ENCODE data around the gene SLC5A2. TPM values are rescaled to one million over a fixed set of nuclear protein-coding genes. Genes with fewer than 3 reads are reported as not detected.
A peak's percentile ranks its signal among the peaks of the same experiment; 100 is the strongest.
"Not testable (repeated sequence)": the region's sequence is repeated elsewhere in the genome, so short reads cannot be mapped to it uniquely, and the experiment has no call there.

Gene SLC5A2
- total RNA-seq, 1 donor from 2014 or later, result not detected

DNA sequence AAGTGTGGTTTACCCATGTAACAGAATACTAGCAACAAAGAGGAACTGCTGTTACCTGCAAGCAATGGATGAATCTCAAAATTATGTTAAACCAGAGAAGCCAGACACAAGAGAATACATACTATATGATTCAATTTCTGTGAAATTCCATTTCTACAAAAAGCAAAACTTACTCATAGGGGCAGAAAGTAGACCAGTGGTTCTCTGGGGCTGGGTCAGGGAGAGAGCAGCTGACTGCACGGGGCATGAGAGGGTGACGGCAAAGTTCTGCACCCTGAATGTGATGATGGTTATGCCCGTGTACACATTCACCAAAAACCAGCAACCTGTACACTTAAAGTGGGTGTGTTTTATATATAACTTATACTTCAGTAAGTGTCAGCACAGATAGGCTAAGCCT is 43.4 kb upstream of the SLC5A2 start:
- Mint-ChIP-seq H3K27me3 (ENCODE audit: unreplicated experiment) (peaks cover 4% of the 10 kb centered on the region), H3K27ac (ENCODE audit: unreplicated experiment) (no peak overlapping the region), H3K4me1 (ENCODE audit: low read depth, unreplicated experiment) (no peaks in the 10 kb centered on the region), H3K36me3 (ENCODE audit: unreplicated experiment) (no peaks in the 10 kb centered on the region), H3K9me3 (ENCODE audit: unreplicated experiment) (peaks cover 8% of the 10 kb centered on the region), H3K4me3 (ENCODE audit: unreplicated experiment) (no peak overlapping the region)
- TF ChIP-seq, protein P1, sequence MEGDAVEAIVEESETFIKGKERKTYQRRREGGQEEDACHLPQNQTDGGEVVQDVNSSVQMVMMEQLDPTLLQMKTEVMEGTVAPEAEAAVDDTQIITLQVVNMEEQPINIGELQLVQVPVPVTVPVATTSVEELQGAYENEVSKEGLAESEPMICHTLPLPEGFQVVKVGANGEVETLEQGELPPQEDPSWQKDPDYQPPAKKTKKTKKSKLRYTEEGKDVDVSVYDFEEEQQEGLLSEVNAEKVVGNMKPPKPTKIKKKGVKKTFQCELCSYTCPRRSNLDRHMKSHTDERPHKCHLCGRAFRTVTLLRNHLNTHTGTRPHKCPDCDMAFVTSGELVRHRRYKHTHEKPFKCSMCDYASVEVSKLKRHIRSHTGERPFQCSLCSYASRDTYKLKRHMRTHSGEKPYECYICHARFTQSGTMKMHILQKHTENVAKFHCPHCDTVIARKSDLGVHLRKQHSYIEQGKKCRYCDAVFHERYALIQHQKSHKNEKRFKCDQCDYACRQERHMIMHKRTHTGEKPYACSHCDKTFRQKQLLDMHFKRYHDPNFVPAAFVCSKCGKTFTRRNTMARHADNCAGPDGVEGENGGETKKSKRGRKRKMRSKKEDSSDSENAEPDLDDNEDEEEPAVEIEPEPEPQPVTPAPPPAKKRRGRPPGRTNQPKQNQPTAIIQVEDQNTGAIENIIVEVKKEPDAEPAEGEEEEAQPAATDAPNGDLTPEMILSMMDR (IDR thresholded peaks at IDR 0.05; ENCODE audit: partially characterized antibody, unreplicated experiment), result no peak
- DNase-seq, result no peak

DNA sequence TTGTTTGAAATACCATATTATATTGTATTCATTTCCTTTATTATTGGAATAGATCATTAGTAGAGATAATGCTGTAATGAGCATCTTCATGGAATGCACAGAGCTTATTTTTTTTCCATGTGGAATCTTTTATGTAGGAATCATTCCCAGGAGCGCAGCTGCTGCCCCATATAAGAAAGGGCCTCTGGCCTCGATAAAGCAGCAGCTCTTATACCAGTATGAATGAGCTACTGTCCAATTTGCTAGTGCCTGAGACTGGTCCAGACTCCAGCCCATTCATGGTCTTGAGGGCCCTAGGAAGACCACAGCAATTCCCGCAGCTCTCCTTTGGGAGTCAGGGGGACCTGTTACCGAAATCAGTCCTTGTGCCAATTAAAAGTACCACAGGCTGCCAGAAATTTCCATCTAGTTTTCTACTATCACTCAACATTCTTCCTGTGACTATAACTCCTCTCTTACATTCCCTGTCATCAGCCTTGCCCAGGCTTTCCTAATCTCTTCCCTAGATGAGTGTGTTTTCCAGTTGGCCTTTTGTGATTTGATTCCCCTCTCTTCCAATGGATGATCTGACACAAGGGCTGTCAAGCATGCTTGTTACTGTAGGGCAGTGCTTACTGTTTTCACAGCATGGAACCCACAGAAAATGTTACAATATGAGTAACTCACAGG is 42.3 kb upstream of the SLC5A2 start:
- TF ChIP-seq, protein P1 (IDR thresholded peaks at IDR 0.05; ENCODE audit: partially characterized antibody, unreplicated experiment), result no peak
- Mint-ChIP-seq H3K36me3 (ENCODE audit: unreplicated experiment) (no peaks in the 10 kb centered on the region), H3K4me3 (ENCODE audit: unreplicated experiment) (no peak overlapping the region)

DNA sequence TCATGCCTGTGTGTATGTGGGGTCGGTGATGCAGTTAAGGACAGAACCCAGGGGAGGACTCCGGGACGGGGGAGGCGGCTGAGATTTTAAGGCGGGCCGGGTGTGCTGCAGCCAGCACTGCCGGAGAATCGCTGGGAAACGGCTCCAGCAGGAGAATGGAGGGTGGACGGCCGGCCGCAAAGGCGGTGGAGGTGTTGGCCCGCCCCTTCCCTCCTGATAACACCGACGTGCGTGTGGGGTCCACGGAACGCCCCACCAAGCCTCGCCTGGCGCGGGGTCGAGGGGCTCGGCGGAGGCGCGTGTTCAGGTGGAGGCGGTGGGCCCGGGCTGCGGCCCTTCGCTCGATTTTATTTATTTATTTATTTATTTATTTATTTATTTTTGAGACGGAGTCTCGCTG is 41.0 kb upstream of the SLC5A2 start:
- Mint-ChIP-seq H3K27ac (ENCODE audit: unreplicated experiment) (peak overlapping the region; percentile 82), H3K4me3 (ENCODE audit: unreplicated experiment) (peak overlapping the region; percentile 81), H3K4me1 (ENCODE audit: low read depth, unreplicated experiment) (no peaks in the 10 kb centered on the region), H3K36me3 (ENCODE audit: unreplicated experiment) (peaks cover 5% of the 10 kb centered on the region), H3K9me3 (ENCODE audit: unreplicated experiment) (peaks cover 7% of the 10 kb centered on the region), H3K27me3 (ENCODE audit: unreplicated experiment) (peaks cover 5% of the 10 kb centered on the region)
- TF ChIP-seq, protein P1 (IDR thresholded peaks at IDR 0.05; ENCODE audit: partially characterized antibody, unreplicated experiment), result no peak
- no peak for DNase-seq

More for the DNA sequence above, 42.3 kb upstream of the SLC5A2 start:
- no peak for DNase-seq
- Mint-ChIP-seq H3K9me3 (ENCODE audit: unreplicated experiment) (peaks cover 8% of the 10 kb centered on the region), H3K4me1 (ENCODE audit: low read depth, unreplicated experiment) (no peaks in the 10 kb centered on the region), H3K27ac (ENCODE audit: unreplicated experiment) (no peak overlapping the region), H3K27me3 (ENCODE audit: unreplicated experiment) (peaks cover 4% of the 10 kb centered on the region)

DNA sequence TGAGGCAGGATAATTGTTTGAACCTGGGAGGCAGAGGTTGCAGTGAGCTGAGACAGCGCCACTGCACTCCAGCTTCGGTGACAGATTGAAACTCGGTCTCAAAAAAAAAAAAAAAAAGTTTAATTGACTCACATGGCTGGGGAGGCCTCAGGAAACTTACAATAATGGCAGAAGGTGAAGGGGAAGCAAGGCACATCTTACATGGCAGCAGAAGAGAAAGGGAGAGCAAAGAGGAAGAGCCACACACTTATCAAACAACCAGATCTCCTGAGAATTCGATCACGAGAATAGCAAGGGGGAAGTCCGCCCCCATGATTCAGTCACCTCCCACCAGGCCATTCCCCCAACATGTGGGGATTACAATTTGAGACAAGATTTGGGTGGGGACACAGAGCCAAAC is 37.0 kb upstream of the SLC5A2 start:
- DNase-seq; H3K9me3 Mint-ChIP-seq (ENCODE audit: unreplicated experiment): not testable (repeated sequence)

DNA sequence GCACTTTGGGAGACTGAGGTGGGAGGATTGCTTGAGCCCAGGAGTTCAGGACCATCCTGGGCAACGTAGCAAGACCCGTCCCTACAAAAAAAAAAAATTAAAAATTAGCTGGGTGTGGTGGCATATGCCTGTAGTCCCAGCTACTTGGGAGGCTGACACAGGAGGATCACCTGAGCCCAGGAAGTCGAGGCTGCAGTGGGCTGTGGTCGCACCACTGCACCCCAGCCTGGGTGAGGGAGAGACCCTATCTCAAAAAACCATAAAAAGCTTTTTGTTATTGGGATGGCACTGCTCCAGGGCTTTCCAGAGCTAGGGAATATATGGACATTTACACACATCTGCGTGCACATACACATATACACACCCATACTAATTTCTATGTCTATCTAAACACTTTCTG is 31.7 kb upstream of the SLC5A2 start:
- Mint-ChIP-seq H3K4me3 (ENCODE audit: unreplicated experiment) (no peak overlapping the region), H3K36me3 (ENCODE audit: unreplicated experiment) (no peaks in the 10 kb centered on the region), H3K9me3 (ENCODE audit: unreplicated experiment) (no peaks in the 10 kb centered on the region), H3K27me3 (ENCODE audit: unreplicated experiment) (peaks cover 2% of the 10 kb centered on the region), H3K27ac (ENCODE audit: unreplicated experiment) (no peak overlapping the region), H3K4me1 (ENCODE audit: low read depth, unreplicated experiment) (peaks cover 23% of the 10 kb centered on the region)
- DNase-seq, result no peak
- TF ChIP-seq, protein P1 (IDR thresholded peaks at IDR 0.05; ENCODE audit: partially characterized antibody, unreplicated experiment), result no peak

More for the DNA sequence above, 37.0 kb upstream of the SLC5A2 start:
- H3K27ac Mint-ChIP-seq (ENCODE audit: unreplicated experiment); H3K4me3 Mint-ChIP-seq (ENCODE audit: unreplicated experiment); H3K4me1 Mint-ChIP-seq (ENCODE audit: low read depth, unreplicated experiment); H3K27me3 Mint-ChIP-seq (ENCODE audit: unreplicated experiment); H3K36me3 Mint-ChIP-seq (ENCODE audit: unreplicated experiment): not testable (repeated sequence)
